H1 (cell line): ENCODE measurements around the gene CACNA2D3. TPM values are rescaled to one million over a fixed set of nuclear protein-coding genes. Genes with fewer than 3 reads are reported as not detected.

Source experiments
- ATF3 ChIP-seq: IDR thresholded peaks from 2 replicates; pipeline ENCODE4 v1.6.1; 2011; ENCODE audit warnings: low read depth, mild to moderate bottlenecking, low read length; ENCODE audit not compliant: insufficient read depth
- CTCF ChIP-seq, 3 experiments: IDR thresholded peaks; 1 replicate in 2 of 3; 2 replicates in 1 of 3; pipeline versions ENCODE4 v1.5.1 to v1.6.1; 2011; ENCODE audit warnings: low read length in 3 of 3, mild to moderate bottlenecking in 3 of 3, inconsistent platforms in 2 of 3, low read depth in 1 of 3, moderate library complexity in 1 of 3; ENCODE audit not compliant: insufficient read depth in 1 of 3; ENCODE audit errors: control extremely low read depth in 1 of 3
- GABPA ChIP-seq: IDR thresholded peaks from 2 replicates; pipeline ENCODE4 v1.6.1; 2011; ENCODE audit warnings: mild to moderate bottlenecking, low read length, moderate library complexity, borderline replicate concordance; ENCODE audit not compliant: insufficient read depth
- POLR2A ChIP-seq, 2 experiments: IDR thresholded peaks; 1 replicate in 1 of 2; 2 replicates in 1 of 2; pipeline ENCODE4 v1.6.1; 2011; ENCODE audit warnings: low read depth in 2 of 2, low read length in 2 of 2, mild to moderate bottlenecking in 2 of 2; ENCODE audit errors: control extremely low read depth in 1 of 2
- SIRT6 ChIP-seq: IDR thresholded peaks from one replicate; pipeline ENCODE4 v1.7.1; 2012; ENCODE audit warnings: low read length, inconsistent platforms
- SP2 ChIP-seq: IDR thresholded peaks from 2 replicates; pipeline ENCODE4 v1.6.1; 2012; ENCODE audit warnings: mild to moderate bottlenecking, low read length, inconsistent platforms
- SP4 ChIP-seq: IDR thresholded peaks from 2 replicates; pipeline ENCODE4 v1.6.1; 2012; ENCODE audit warnings: low read length, inconsistent platforms
- TBP ChIP-seq: IDR thresholded peaks from 2 replicates; pipeline ENCODE4 v1.6.1; 2011; ENCODE audit warnings: low read depth, low read length, improper control_type of control experiment
- polyA plus RNA-seq, 7 experiments: library from polyadenylated mRNA; depleted of rRNA in 3 of 7; stranded (reverse) in 5 of 7; unstranded in 2 of 7; fragments of >200 nt in 5 of 7; fragments of 200-250 nt in 2 of 7; gene quantifications; 1 replicate in 5 of 7; 2 replicates in 1 of 7; 4 replicates in 1 of 7; pipeline versions ENCODE4 v1.2.1 to v1.2.3, GENCODE V29; 2011 to 2013; ENCODE audit warnings: missing spikeins in 2 of 7, mixed read lengths in 2 of 7
- total RNA-seq: library from RNA; stranded (reverse); fragmentation: NEBNext Ultra II Directional; extraction: Animal tissue kit (Norgen Biotek cat#: 25700); gene quantifications from 2 replicates; pipeline ENCODE4 v1.2.1, GENCODE V29; 2021
- TF ChIP-seq, protein P1 (sequence below): fragments of 300-600 bp; sonication (generic); IDR thresholded peaks from 2 replicates; pipeline ENCODE4 v1.7.1; 2012; ENCODE audit warnings: low read length, moderate library complexity, mild to moderate bottlenecking, inconsistent platforms; ENCODE audit not compliant: insufficient replicate concordance

The CACNA2D3 gene
- total and polyA plus RNA-seq, 2 of the 8 experiments (the other 6 are each of a cell fraction or from before 2014, with no cell fraction given), result 1.5 to 1.8 TPM

DNA sequence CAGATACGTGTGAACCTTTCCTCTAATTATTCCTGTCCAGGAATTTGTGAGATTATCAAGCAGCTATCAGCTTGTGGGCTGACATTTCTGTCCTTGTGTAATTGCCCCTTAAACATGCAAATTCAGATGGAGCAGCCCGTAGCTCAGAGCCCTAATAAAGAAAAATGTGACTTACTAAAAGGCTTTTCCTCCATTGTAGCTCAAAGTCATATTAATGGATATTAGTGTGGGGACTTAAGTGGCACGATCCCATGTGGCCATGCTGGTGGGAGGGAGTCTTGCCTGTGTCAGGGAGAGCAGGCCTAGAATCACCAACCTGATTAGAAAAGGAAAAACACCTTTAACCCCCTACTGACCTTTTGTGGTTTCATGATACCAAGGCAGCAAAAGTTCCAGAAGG is 406.3 kb downstream of the CACNA2D3 start (continued):
- TF ChIP-seq, protein P1, sequence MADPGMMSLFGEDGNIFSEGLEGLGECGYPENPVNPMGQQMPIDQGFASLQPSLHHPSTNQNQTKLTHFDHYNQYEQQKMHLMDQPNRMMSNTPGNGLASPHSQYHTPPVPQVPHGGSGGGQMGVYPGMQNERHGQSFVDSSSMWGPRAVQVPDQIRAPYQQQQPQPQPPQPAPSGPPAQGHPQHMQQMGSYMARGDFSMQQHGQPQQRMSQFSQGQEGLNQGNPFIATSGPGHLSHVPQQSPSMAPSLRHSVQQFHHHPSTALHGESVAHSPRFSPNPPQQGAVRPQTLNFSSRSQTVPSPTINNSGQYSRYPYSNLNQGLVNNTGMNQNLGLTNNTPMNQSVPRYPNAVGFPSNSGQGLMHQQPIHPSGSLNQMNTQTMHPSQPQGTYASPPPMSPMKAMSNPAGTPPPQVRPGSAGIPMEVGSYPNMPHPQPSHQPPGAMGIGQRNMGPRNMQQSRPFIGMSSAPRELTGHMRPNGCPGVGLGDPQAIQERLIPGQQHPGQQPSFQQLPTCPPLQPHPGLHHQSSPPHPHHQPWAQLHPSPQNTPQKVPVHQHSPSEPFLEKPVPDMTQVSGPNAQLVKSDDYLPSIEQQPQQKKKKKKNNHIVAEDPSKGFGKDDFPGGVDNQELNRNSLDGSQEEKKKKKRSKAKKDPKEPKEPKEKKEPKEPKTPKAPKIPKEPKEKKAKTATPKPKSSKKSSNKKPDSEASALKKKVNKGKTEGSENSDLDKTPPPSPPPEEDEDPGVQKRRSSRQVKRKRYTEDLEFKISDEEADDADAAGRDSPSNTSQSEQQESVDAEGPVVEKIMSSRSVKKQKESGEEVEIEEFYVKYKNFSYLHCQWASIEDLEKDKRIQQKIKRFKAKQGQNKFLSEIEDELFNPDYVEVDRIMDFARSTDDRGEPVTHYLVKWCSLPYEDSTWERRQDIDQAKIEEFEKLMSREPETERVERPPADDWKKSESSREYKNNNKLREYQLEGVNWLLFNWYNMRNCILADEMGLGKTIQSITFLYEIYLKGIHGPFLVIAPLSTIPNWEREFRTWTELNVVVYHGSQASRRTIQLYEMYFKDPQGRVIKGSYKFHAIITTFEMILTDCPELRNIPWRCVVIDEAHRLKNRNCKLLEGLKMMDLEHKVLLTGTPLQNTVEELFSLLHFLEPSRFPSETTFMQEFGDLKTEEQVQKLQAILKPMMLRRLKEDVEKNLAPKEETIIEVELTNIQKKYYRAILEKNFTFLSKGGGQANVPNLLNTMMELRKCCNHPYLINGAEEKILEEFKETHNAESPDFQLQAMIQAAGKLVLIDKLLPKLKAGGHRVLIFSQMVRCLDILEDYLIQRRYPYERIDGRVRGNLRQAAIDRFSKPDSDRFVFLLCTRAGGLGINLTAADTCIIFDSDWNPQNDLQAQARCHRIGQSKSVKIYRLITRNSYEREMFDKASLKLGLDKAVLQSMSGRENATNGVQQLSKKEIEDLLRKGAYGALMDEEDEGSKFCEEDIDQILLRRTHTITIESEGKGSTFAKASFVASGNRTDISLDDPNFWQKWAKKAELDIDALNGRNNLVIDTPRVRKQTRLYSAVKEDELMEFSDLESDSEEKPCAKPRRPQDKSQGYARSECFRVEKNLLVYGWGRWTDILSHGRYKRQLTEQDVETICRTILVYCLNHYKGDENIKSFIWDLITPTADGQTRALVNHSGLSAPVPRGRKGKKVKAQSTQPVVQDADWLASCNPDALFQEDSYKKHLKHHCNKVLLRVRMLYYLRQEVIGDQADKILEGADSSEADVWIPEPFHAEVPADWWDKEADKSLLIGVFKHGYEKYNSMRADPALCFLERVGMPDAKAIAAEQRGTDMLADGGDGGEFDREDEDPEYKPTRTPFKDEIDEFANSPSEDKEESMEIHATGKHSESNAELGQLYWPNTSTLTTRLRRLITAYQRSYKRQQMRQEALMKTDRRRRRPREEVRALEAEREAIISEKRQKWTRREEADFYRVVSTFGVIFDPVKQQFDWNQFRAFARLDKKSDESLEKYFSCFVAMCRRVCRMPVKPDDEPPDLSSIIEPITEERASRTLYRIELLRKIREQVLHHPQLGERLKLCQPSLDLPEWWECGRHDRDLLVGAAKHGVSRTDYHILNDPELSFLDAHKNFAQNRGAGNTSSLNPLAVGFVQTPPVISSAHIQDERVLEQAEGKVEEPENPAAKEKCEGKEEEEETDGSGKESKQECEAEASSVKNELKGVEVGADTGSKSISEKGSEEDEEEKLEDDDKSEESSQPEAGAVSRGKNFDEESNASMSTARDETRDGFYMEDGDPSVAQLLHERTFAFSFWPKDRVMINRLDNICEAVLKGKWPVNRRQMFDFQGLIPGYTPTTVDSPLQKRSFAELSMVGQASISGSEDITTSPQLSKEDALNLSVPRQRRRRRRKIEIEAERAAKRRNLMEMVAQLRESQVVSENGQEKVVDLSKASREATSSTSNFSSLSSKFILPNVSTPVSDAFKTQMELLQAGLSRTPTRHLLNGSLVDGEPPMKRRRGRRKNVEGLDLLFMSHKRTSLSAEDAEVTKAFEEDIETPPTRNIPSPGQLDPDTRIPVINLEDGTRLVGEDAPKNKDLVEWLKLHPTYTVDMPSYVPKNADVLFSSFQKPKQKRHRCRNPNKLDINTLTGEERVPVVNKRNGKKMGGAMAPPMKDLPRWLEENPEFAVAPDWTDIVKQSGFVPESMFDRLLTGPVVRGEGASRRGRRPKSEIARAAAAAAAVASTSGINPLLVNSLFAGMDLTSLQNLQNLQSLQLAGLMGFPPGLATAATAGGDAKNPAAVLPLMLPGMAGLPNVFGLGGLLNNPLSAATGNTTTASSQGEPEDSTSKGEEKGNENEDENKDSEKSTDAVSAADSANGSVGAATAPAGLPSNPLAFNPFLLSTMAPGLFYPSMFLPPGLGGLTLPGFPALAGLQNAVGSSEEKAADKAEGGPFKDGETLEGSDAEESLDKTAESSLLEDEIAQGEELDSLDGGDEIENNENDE, result no peak
- TF ChIP-seq CTCF (IDR thresholded peaks at IDR 0.05; ENCODE audit: control extremely low read depth in 1 of 3, insufficient read depth in 1 of 3, low read depth in 1 of 3, low read length in 3 of 3) (no peak), ATF3 (no peak), GABPA (no peak), SP4 (no peak), SP2 (no peak), POLR2A (IDR thresholded peaks at IDR 0.05; ENCODE audit: control extremely low read depth in 1 of 2, low read depth in 2 of 2, low read length in 2 of 2) (no peak), TBP (no peak), SIRT6 (no peak)
